ENCODE results near the gene PDCD6IP. TPM values are rescaled to one million over a fixed set of nuclear protein-coding genes. Genes with fewer than 3 reads are reported as not detected.
A peak's percentile ranks its signal among the peaks of the same experiment; 100 is the strongest.
"Not testable (repeated sequence)": the region's sequence is repeated elsewhere in the genome, so short reads cannot be mapped to it uniquely, and the experiment has no call there.

The PDCD6IP gene, protein sequence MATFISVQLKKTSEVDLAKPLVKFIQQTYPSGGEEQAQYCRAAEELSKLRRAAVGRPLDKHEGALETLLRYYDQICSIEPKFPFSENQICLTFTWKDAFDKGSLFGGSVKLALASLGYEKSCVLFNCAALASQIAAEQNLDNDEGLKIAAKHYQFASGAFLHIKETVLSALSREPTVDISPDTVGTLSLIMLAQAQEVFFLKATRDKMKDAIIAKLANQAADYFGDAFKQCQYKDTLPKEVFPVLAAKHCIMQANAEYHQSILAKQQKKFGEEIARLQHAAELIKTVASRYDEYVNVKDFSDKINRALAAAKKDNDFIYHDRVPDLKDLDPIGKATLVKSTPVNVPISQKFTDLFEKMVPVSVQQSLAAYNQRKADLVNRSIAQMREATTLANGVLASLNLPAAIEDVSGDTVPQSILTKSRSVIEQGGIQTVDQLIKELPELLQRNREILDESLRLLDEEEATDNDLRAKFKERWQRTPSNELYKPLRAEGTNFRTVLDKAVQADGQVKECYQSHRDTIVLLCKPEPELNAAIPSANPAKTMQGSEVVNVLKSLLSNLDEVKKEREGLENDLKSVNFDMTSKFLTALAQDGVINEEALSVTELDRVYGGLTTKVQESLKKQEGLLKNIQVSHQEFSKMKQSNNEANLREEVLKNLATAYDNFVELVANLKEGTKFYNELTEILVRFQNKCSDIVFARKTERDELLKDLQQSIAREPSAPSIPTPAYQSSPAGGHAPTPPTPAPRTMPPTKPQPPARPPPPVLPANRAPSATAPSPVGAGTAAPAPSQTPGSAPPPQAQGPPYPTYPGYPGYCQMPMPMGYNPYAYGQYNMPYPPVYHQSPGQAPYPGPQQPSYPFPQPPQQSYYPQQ
- total RNA-seq = 217 and 229 TPM in 2 replicates
- long read RNA-seq, full-length matches to known transcripts = 316 of 549 reads
- long read RNA-seq, partial matches to known transcripts = 187 of 549 reads
- long read RNA-seq, other reads (novel, unspliced or antisense) = 46 of 549 reads

DNA sequence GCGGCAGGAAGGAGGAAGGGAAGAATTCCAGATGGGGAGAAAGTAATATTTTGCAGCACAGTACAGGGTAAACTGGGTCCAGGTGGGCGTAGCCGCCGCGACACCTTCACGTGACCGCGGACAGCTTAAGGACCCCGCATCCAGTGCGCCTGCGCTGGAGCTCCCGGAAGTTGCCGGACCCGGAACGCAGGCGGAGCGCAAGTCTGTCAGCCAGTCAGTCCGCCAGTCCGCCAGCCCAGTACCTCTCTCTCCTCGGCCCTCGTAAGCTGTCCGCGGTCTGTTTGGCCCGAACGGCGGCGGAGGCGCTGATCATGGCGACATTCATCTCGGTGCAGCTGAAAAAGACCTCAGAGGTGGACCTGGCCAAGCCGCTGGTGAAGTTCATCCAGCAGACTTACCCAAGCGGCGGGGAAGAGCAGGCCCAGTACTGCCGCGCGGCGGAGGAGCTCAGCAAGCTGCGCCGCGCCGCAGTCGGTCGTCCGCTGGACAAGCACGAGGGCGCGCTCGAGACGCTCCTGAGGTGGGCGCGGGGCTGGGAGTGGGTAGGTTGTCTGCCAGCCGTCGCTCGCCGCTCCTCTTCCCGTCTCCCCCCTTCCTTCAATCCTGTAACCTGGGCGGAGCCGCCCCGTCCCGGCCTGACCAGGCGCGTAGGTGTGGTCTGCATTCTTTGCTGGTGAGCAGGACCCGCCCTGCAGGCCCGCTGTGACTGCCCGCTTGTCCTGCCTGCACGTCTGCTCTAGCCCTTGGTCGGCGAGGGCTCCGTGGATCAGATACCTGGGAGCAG lies at the start of gene PDCD6IP:
TSS of gene PDCD6IP (plus strand) at position 213 of the 784 bp plus-strand sequence. CDS start at position 312, 99 bp downstream.
- TF ChIP-seq, protein P1, sequence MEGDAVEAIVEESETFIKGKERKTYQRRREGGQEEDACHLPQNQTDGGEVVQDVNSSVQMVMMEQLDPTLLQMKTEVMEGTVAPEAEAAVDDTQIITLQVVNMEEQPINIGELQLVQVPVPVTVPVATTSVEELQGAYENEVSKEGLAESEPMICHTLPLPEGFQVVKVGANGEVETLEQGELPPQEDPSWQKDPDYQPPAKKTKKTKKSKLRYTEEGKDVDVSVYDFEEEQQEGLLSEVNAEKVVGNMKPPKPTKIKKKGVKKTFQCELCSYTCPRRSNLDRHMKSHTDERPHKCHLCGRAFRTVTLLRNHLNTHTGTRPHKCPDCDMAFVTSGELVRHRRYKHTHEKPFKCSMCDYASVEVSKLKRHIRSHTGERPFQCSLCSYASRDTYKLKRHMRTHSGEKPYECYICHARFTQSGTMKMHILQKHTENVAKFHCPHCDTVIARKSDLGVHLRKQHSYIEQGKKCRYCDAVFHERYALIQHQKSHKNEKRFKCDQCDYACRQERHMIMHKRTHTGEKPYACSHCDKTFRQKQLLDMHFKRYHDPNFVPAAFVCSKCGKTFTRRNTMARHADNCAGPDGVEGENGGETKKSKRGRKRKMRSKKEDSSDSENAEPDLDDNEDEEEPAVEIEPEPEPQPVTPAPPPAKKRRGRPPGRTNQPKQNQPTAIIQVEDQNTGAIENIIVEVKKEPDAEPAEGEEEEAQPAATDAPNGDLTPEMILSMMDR (IDR thresholded peaks at IDR 0.05) = peak; percentile 28
- Mint-ChIP-seq H3K27ac (ENCODE audit: unreplicated experiment) (peak within 1 kb of the TSS; percentile 95), H3K9me3 (ENCODE audit: unreplicated experiment) (peaks cover 7% of the 10 kb centered on the region), H3K4me3 (ENCODE audit: unreplicated experiment) (peak within 1 kb of the TSS; percentile 93), H3K36me3 (ENCODE audit: unreplicated experiment) (peaks cover 9% of the 10 kb centered on the region), H3K27me3 (ENCODE audit: unreplicated experiment) (no peaks in the 10 kb centered on the region), H3K4me1 (ENCODE audit: unreplicated experiment) (peaks cover 49% of the 10 kb centered on the region)
- DNase-seq (ENCODE audit: extremely low spot score, unreplicated experiment) = peak; percentile 97

DNA sequence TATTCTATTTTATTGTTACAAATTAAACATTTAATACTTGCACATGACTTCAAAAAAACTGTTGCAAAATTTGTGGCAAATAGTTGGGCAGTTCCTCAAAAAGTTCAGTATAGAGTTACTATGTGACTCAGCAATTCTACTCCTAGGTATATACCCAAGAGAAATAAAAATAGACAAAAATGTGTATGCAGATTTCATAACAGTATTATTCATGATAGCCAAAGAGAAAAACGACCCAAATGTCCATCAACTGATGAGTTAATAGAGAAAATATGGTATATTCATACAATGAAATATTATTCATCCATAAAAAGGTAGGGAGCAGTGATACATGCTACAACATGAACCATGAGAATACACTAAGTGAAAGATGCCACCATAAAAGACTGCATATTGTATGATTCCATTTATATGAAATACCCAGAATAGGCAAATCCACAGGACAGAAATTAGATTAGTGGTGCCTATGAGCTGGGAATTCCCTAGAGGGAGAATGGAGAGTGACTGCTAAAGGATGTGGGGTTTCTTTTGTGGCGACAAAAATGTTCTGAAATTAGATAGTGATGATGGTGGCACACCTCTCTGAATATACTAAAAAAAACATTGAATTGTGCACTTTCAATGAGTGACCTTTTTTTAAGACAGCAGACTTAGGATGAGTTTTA lies 48.8 kb upstream of the PDCD6IP start:
- Mint-ChIP-seq H3K9me3 (ENCODE audit: unreplicated experiment) (peaks cover 12% of the 10 kb centered on the region), H3K27me3 (ENCODE audit: unreplicated experiment) (no peaks in the 10 kb centered on the region), H3K27ac (ENCODE audit: unreplicated experiment) (peak overlapping the region; percentile 25), H3K36me3 (ENCODE audit: unreplicated experiment) (no peaks in the 10 kb centered on the region), H3K4me3 (ENCODE audit: unreplicated experiment) (no peak overlapping the region), H3K4me1 (ENCODE audit: unreplicated experiment) (peaks cover 7% of the 10 kb centered on the region)
- DNase-seq (ENCODE audit: extremely low spot score, unreplicated experiment) = no peak
- TF ChIP-seq, protein P1 (IDR thresholded peaks at IDR 0.05) = no peak

DNA sequence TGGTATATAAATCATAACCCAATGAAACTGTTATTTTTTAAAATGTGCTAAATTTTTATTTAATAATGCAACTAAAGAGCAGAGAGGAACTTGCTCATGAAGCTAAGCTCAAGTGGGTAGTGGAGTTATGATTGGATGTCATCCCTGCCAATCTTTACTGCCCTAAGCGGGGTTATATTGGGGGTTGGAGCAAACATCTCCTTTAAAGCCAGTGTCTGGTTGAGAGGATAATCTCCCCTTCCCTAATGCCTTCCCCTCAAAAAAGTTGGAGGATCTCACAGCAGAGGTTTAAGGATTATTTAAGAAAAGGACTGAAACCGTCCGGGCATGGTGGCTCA lies 48.2 kb upstream of the PDCD6IP start:
- Mint-ChIP-seq H3K4me1 (ENCODE audit: unreplicated experiment) (peaks cover 7% of the 10 kb centered on the region), H3K27ac (ENCODE audit: unreplicated experiment) (no peak overlapping the region), H3K36me3 (ENCODE audit: unreplicated experiment) (no peaks in the 10 kb centered on the region), H3K27me3 (ENCODE audit: unreplicated experiment) (no peaks in the 10 kb centered on the region), H3K9me3 (ENCODE audit: unreplicated experiment) (peaks cover 17% of the 10 kb centered on the region), H3K4me3 (ENCODE audit: unreplicated experiment) (no peak overlapping the region)
- TF ChIP-seq, protein P1 (IDR thresholded peaks at IDR 0.05) = no peak
- no peak for DNase-seq (ENCODE audit: extremely low spot score, unreplicated experiment)

DNA sequence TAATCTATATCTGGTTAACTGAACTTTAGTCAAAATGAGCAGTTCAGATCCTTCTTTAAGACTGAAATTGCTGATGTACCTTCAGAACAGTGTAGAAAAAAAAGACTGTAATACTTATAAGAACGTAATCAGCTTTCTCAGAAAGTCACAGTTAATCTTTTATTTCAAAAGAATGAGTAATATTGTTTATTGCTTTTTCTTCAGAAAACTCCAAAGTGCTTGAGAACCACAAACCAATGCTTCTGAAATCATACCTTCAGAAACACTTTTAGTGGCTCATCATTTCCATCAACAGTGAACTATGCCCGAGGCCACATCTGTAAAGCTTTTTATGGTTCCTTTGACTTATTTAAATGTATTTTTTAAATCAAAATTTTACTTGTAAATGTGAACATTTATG lies 47.1 kb upstream of the PDCD6IP start:
- H3K27me3 Mint-ChIP-seq (ENCODE audit: unreplicated experiment) = no peaks in the 10 kb centered on the region
- no peak overlapping the region for H3K27ac Mint-ChIP-seq (ENCODE audit: unreplicated experiment)
- peaks cover 17% of the 10 kb centered on the region for H3K9me3 Mint-ChIP-seq (ENCODE audit: unreplicated experiment)
- no peaks in the 10 kb centered on the region for H3K36me3 Mint-ChIP-seq (ENCODE audit: unreplicated experiment)
- no peak overlapping the region for H3K4me3 Mint-ChIP-seq (ENCODE audit: unreplicated experiment)
- DNase-seq (ENCODE audit: extremely low spot score, unreplicated experiment) = no peak
- H3K4me1 Mint-ChIP-seq (ENCODE audit: unreplicated experiment) = peaks cover 7% of the 10 kb centered on the region
- TF ChIP-seq, protein P1 (IDR thresholded peaks at IDR 0.05) = no peak

DNA sequence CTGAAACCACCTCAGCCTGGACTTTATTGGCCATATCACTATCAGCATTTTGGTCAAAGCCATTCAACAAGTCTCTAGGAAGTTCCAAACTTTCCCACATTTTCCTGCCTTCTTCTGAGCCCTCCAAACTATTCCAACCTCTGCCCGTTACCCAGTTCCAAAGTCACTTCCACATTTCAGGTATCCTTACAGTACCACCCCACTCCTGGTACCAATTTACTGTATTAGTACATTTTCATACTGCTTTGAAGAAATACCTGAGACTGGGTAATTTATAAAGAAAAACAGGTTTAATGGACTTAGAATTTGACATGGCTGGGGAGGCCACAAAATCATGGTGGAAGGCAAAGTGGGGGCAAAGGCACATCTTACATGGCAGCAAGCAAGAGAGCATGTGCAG lies 44.0 kb upstream of the PDCD6IP start:
- not testable (repeated sequence) for H3K27me3 Mint-ChIP-seq (ENCODE audit: unreplicated experiment); DNase-seq (ENCODE audit: extremely low spot score, unreplicated experiment); H3K36me3 Mint-ChIP-seq (ENCODE audit: unreplicated experiment); H3K4me3 Mint-ChIP-seq (ENCODE audit: unreplicated experiment); H3K27ac Mint-ChIP-seq (ENCODE audit: unreplicated experiment); H3K4me1 Mint-ChIP-seq (ENCODE audit: unreplicated experiment)
- H3K9me3 Mint-ChIP-seq (ENCODE audit: unreplicated experiment) = peaks cover 22% of the 10 kb centered on the region
